Measurements from ENCODE around the gene DLG3.
"Not testable (repeated sequence)": the region's sequence is repeated elsewhere in the genome, so short reads cannot be mapped to it uniquely, and the experiment has no call there.

The DLG3 gene

GRCh38 chrX:70444326-70444945, at the start of gene DLG3:
Gene DLG3 (plus strand): TSS chrX:70444835. CDS start chrX:70445202, 367 bp downstream.
- TF ChIP-seq CTCF (conservative IDR thresholded peaks at IDR 0.05; ENCODE audit: low read length) = no peak
- no peak within 1 kb of the TSS; the same call in 1 of the 2 replicates for H3K4me3 ChIP-seq (ENCODE audit: low read length)
- DNase-seq (ENCODE audit: low read depth) = peak; percentile 28

GRCh38 chrX:70398899-70399298, 45.7 kb upstream of the DLG3 start:
- no peak overlapping the region for H3K4me3 ChIP-seq (ENCODE audit: low read length)
- no peak for TF ChIP-seq CTCF (conservative IDR thresholded peaks at IDR 0.05; ENCODE audit: low read length)
- peak; percentile 51 for DNase-seq (ENCODE audit: low read depth)

GRCh38 chrX:70400181-70400580, 44.5 kb upstream of the DLG3 start:
- not testable (repeated sequence) for H3K4me3 ChIP-seq (ENCODE audit: low read length); DNase-seq (ENCODE audit: low read depth)

GRCh38 chrX:70402721-70403120, 41.9 kb upstream of the DLG3 start:
- DNase-seq (ENCODE audit: low read depth) = no peak
- no peak for TF ChIP-seq CTCF (conservative IDR thresholded peaks at IDR 0.05; ENCODE audit: low read length)
- H3K4me3 ChIP-seq (ENCODE audit: low read length) = no peak overlapping the region

- no peak overlapping the region for H3K4me3 ChIP-seq (ENCODE audit: low read length)
- DNase-seq (ENCODE audit: low read depth) = peak; percentile 4
- TF ChIP-seq CTCF (conservative IDR thresholded peaks at IDR 0.05; ENCODE audit: low read length) = no peak
Observed at GRCh38 chrX:70405003-70405402, 39.6 kb upstream of the DLG3 start.

GRCh38 chrX:70410921-70411320, 33.7 kb upstream of the DLG3 start:
- H3K4me3 ChIP-seq (ENCODE audit: low read length) = no peak overlapping the region
- no peak for DNase-seq (ENCODE audit: low read depth)
- no peak for TF ChIP-seq CTCF (conservative IDR thresholded peaks at IDR 0.05; ENCODE audit: low read length)

- TF ChIP-seq CTCF (conservative IDR thresholded peaks at IDR 0.05; ENCODE audit: low read length) = no peak
- H3K4me3 ChIP-seq (ENCODE audit: low read length) = no peak overlapping the region
- no peak for DNase-seq (ENCODE audit: low read depth)
Observed at GRCh38 chrX:70411475-70411874, 33.2 kb upstream of the DLG3 start.

- TF ChIP-seq CTCF (conservative IDR thresholded peaks at IDR 0.05; ENCODE audit: low read length) = no peak
- DNase-seq (ENCODE audit: low read depth) = no peak
- H3K4me3 ChIP-seq (ENCODE audit: low read length) = no peak overlapping the region
Observed at GRCh38 chrX:70421618-70422017, 23.0 kb upstream of the DLG3 start.

Data from AG10803 (cell line).